ENCODE measurements around the gene NODAL.

NODAL gene

DNA sequence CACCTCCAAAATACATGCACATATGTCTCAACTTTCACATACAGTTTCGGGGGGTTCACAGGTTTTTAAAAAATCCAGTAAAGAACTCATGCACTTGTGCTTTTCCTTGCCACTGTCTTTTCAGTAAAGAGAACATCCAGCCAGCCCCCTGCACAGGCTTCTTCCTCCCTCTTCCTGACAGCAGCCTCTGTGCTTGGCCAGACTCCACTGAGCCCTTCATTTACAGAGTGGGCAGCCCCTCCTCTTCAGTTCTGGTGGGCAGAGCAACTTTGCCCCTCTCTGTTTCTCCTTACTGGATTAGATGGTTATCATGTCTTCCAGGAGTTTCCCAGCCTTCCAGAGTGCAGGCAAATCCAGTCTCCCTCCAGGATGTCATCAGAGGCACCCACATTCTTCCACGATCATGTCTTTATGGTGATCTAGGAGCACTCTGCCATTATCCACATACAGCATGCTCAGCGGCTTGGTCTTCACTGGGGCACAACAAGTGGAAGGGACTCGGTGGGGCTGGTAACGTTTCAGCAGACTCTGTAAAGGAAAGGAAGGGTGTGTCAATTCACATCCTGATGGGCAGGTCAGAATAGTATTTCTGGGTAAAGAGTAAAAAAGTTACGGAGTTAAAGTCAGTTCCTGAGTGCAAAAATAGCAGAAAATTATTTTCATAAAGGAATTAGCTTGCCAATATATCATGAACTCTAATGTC, 8.8 kb downstream of the NODAL start:
- DNase-seq, result no peak

DNA sequence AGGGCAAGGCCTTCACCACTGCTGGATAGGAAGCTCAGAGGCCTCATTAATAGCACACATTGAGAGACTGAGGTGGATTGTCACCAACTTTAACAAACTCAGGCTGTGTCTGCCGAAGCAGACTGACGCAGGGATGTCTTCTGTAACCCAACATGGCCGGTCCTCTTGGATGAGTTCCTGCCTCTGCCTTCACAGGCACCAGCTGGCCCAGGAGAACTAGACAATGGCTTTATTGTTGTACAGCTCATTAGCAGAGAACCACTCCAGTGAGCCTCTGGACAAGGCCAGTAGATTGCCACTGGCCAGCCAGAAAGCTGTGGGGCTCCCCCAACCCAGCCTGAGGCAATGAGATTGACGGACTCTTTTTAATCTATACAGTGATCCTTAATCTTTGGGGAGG, 9.4 kb downstream of the NODAL start:
- no peak for DNase-seq

DNA sequence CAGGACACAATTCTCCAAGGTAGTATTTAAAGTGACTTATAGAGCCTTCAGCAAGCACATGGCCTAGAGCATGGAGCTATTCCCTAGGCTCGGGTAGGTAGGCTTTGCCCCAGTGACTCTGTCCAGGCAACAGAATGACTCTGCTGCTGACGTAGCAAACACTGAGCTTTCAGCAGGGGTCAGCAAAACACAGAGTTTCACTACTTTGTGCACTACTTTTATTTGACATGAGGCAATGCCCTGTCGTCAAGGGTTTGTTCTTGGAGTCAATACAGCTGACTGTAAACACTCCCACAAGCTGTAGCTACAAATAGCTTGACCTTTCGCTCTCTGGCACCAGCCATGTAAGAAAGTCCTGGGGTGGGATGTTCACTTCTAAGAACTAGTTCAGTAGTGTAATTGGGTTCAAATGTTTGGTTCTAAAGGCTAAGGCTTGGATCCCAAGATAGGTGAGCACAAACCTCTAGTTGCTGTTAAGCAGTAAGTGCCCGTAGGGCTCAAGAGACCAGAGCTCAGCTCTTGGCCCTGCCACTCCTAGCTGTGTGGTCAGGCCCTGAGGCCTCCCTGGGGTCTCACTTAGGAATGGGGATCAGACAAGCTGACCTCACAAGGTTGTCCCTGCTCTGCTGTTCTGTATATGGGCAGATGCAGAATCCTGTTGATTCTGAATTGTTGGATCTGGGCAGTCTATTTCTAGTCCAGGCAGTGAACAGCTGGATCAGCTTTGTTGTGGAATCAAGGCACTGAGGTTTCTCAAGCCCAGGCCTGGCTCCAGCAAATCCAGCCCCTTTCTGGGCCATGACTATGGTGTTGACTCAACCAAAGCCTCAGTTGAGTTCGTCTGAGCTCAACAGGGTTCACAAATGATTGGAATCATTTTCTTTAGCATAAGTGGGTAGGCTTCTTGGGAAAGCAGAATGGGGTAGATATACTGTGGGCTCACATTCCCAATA, 10.7 kb downstream of the NODAL start:
- peak; percentile 51 to 75 (median 65) for DNase-seq

DNA sequence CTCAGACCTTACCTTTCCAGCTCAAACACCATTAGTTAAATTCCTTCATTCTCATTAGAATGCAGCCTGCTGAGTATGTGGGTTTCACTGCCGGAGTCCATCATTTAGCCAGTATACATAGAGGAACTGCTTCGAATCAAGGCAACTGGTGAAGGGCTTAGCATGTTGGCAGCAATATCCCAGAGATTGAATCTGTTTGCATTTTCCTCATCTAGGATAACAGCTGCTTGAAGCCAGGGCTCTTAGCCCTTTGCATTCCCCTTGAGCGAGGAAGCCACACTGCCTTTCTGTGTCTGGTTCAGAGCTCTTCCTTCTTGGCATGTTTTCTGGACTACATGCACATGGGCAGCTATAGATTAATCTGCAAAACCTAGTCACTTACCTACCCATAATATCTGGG, 14.7 kb downstream of the NODAL start:
- no peak for DNase-seq

DNA sequence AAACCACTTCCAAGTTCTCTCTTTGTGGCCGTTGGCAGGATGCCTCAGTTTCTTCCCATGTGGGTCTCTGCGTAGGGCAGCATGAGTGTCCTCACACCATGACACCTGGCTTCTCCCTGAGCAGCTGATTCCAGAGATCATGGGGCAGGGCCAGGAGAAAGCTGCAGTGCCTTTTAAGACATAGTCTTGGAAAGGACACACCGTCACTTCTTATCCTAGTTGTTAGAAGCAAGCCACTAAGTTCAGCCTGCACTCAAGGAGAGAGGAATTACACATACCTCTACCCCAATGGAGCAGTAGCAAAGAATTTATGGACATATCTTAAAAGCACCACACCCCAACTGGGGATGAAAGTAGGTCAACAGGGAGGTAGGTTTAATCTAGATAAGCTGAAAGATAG, 16.4 kb downstream of the NODAL start:
- DNase-seq, result no peak

DNA sequence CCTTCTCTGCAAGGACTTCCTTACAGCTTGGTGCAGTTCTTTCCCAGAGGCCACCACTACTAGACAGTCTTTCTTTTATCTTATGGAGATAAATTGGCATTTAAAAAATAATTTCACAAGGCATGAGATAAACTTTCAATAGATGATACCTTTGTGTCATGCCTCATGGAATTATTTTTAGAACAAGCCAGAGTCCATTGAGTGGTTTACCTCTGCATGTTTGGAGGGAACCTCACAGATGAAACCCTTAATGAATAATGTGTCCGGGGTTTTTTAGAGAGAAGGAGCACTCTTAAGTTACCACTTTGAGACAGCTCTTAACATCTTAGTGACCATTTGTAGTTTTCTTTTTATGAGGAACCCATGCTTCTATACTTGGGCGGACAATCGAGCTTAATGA, 17.2 kb downstream of the NODAL start:
- no peak for DNase-seq

DNA sequence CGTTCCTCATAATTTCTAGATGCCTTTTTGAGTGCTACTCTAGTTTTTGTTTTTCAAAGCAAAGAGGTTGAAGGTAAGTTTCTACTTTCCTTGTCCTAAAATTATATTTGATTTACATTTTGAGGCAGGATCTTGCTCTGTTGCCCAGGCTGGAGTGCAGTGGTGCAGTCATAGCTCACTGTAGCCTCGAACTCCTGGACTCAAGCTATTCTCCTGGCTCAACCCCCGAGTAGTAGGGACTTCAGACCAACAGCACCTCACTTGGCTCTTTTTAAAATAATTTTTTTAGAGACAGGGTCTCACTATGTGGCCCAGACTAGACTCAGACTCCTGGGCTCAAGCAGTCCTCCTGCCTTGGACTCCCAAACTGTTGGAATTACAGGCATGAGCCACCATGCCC, 22.8 kb downstream of the NODAL start:
- DNase-seq, result no peak

DNA sequence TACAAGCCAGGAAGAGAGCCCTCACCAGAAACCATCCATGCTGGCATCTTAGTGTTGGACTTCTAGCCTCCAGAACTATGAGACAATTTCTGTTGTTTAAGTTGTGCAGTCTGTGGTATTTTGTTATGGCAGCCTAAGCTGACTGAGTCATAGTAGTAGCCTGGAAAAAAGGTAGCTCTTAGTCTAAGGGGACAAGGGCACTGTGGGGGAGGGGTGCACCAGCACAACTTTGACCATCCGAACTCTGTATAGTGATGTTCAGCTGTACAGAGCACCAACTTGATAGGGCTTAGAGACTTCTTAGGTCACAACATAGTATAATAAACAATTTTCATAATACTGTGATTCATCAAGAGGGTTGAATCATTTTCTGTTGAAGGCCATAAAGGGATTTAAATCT, 23.3 kb downstream of the NODAL start:
- DNase-seq, result no peak

DNA sequence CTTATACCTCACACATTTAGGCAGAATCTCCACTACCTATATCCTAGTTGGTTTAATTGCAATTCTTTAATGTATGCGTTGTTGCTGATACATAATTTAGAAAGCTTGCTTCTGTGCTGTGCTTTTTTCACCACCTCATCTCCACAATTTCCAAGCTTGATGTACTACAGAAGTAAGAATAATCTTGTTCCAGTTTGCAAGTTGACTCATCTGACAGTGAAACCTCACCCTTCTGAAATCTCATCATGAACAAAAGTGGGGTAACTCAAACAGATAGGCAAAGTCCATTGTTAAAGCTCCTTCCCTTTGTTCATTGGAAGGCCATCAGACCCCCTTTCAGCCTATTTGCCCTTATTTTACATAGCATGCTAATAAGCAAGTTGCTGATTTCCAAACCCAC, 23.9 kb downstream of the NODAL start:
- no peak for DNase-seq

DNA sequence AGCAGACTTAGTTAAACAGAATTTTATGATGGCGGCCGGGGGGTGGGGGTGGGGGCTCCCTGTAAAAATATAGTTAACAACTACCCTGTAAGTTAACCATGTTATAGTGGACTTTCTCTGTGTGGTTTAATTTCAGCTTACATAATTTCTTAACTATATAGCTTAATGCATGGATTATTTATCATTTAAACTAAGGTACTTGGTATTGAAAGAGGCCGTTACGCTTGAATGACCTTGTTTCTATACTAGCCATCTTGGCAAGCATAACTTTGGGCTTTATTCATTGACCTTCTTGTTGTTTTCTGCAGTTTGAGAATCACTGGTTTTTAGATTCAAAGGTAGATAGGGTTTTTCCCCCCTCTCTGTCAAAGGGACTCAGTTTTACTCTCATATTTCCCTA, 29.1 kb downstream of the NODAL start:
- no peak for DNase-seq

DNA sequence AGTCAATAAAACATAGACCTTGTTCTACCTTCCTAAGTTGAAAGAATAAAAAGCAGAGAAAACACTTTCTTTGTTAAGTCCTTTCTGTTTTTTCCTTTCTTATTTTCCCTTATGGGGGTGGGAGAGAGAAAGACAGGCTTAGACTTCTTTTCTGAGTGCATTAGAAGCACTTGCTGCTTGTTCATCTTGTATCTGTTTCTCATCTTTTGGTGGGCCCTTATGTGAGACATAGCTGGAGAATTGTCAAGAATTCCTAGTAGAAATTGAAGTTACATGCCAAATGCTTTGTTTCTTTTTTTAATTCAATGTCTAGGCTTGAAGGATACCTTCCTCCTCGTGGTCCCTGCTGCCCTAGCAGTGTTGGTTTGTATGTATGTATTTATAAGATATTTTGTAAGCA, 30.9 kb downstream of the NODAL start:
- no peak for DNase-seq

DNA sequence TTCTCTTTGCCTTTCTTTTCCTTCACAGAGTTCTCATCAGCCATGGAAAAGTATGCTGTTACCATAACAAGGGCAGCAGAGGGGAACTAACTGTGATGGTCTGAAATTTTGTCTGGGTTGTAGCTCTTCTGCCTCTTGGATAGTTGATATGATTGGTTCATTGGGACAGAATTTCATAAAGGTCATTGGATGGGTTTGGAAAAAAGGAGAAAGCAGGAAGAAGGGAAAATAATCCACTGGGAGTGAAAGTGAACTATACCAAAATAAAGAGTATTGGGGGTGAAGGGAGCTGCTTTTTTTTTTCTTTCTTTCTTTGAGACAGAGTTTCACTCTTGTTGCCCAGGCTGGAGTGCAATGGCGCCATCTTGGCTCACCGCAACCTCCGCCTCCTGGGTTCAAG, 31.7 kb downstream of the NODAL start:
- DNase-seq, result no peak

DNA sequence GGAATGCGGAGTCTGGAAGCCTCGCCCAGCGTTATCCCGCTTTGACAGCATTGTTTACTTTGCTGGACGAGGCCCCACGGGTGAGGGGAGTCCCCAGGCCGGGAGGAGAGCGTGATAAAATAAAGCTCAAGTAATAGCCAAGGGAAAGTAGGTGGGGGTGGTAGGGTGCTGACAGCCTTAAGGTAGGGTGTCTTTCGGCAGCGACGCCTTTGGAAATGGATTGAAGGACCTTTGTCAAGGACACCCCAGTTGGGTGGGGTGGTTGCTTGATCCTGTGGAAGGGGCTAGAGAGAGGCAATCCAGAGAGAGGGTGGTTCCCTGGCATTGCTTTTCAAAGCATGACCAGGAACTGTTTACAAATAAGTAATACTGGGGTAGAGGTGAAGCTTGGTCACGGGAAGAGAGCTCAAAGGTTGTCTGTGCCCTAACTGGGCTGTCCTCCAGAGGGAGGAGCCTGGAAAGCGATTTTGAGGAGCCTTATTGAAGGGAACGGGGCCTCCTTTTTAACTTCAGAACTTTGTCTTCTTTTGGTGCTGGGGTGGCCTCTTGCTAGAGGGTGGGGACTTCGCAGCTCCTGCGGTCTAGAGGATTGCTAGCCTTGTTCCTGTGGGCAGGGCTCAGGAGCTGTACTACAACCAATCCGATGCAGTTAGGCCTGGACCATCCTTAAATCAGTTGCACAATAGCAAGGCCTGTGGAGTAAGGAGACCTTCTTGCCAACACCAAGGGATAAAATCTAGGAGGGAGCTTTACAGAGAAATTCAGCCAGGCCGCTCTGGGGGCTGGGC, 36.2 kb downstream of the NODAL start:
- peak; percentile 80 to 85 (median 83) for DNase-seq

DNA sequence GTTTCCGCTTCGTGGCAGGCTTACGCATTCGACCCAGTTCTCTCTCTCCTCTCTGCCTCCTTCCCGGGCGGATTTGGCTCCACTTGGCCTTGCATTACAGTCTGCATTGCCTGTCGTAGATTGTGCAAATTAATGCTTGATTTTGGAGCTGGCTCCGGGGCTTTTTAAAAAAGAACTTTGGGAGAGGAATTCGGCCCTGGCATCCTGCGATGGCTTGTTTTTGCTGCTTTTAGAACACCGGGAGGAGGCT, 36.8 kb downstream of the NODAL start:
- peak in 1 of 3 donors; percentile 50 for DNase-seq

DNA sequence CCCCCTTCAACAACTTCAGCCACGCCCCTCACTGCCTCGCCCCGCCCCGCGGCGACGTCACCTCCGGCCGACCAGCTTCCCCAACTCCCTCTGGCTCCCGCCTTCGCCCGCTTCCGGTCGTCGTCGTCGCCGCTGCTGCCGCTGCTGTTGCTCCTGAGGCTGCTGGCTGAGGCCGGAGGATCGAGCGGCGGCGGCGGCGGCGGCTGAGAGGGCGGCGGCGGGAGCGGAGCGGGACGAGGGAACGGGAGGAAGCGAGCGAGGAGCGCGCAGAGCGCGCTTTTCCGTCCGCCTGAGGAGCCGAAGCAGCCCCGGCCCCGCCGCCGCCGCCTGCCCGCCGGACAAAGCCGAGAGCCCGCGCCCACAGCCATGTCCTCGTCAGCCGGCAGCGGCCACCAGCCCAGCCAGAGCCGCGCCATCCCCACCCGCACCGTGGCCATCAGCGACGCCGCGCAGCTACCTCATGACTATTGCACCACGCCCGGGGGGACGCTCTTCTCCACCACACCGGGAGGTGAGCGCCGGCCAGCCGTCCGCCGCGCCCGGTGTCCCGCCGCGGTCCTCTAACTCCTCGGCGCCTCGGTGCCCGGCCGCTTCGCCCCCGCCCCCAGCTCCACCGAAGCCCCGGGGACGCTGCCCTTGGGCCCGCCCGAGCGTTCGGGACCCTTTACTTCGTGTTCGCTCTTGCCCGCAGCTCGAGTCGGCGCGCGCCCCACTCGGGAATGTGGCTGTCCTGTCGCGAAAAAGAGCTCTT, 37.3 kb downstream of the NODAL start, which contains the start of gene EIF4EBP2:
EIF4EBP2 (plus strand) TSS at position 110 of the 751 bp plus-strand sequence; CDS start at position 367, 257 bp downstream.
- peak; percentile 96 to 98 (median 98) for DNase-seq

DNA sequence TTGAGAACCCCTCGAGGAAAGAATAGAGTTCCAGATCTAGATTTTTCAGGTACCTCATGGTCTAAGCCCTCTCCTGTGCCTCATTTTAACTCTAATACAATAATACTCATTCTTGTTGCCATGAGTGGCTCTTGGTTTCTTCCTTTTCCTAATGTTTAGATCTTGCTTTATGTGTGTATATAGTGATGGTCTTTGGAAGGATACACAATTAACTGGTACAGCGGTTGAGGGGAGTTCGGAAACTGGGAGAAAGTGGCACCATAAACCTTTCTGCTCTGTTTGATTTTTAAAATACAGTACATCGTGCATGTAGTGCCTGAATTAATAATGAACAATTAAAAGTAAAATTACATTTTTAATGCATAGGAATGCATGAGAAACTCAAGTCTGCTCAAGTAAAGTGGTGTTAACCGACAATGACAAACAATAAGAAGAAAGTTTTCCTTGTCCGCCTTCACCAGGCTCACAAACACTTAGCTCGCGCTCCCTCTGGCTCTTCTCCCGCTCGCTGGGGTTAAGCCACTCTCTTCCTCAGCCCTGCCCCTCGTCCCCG, 37.9 kb downstream of the NODAL start:
- DNase-seq, result no peak

DNA sequence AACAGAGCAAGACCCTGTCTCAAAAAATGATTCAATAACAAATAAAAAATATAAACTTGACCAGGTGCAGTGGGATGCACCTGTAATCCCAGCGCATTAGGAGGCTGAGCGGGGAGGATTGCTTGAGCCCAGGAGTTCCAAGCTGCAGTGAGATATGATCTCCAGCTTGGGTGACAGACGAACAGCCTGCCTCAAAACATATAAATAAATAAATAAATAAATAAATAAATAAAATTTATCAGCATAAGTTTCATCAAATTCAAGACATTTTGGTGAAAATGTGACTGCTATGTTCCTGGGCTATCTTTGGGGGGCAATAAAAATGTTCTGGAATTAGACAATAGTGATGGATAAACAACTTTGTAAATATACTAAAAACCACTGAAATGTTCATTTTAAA, 42.3 kb downstream of the NODAL start:
- no peak for DNase-seq

DNA sequence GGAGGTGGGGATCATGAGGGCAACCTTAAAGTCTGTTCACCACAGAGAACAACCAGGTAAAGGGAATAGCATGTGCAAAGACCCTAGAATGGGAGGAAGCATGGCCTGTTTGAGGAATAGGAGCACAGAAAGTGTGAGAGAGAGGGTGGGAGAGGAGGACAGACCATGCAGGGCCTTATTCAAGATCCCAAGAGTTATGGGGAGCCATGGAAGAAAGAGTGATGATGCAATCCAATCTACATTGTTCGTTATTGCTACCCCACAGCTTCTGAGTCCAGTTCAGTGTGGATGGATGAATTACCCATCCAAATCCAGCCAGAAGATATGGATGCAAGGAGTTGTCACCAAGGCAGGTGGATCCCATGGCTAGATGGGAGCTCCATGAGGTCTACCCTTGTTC, 45.3 kb downstream of the NODAL start:
- DNase-seq, result no peak

DNA sequence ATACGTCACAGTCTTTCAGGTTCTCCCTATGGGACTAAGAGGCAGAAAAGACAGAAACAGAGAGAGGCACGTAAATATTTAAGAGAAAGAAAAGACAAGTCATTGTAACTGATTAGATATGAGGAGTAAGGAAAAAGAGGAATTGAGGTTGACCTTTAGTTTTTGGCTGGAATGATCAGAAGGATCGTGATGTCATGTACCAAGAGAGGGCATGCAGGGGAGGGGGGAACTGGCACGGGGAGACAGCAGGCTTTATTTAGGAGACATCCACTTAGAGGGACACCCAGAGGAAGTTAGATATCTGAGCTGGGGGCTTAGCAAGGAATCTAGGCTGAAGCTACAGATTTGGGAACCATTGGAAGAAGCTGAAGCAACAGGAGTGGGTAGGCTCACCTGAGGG, 49.8 kb downstream of the NODAL start:
- no peak for DNase-seq

All from suppressor macrophage treated with lipopolysaccharide for 1 hour (primary cell).